Astrocyte (in vitro differentiated cells and primary cell): ENCODE measurements around the gene CDC25B.

Experiments
- CTCF ChIP-seq: IDR thresholded peaks from 2 replicates; pipeline ENCODE4 v1.5.1; 2011; ENCODE audit warnings: low read depth, mild to moderate bottlenecking, inconsistent platforms, low read length, moderate library complexity; ENCODE audit not compliant: insufficient read depth
- EZH2 ChIP-seq: IDR thresholded peaks from 2 replicates; pipeline ENCODE4 v1.6.1; 2012; ENCODE audit warnings: mild to moderate bottlenecking, low read length, inconsistent platforms; ENCODE audit not compliant: insufficient read depth

- TF ChIP-seq CTCF (no peak), EZH2 (no peak)
Measured at GRCh38 chr20:3753501-3754275, 42.4 kb upstream of the CDC25B start.
